Keratinocyte (primary cell): ENCODE measurements around the gene NOL12. TPM values are rescaled to one million over a fixed set of nuclear protein-coding genes. Genes with fewer than 3 reads are reported as not detected.

ENCODE experiments used
- DNase-seq: peaks from one replicate; pipeline ENCODE4 v3.0.0-alpha.2; 2011; ENCODE audit warnings: low read depth, missing footprints, low spot score
- FAIRE-seq: peaks from 2 replicates; lab custom pipeline; 2011; peaks lifted over from hg19 to GRCh38; lab: Jason Lieb, UNC
- H2AFZ ChIP-seq: 2 replicates; pipeline ENCODE4 v1.6.0; 2012; ENCODE audit warnings: low read length, control low read depth, inconsistent platforms; ENCODE audit not compliant: control insufficient read depth
- H3K27ac ChIP-seq: 2 replicates; pipeline ENCODE4 v1.5.1; 2011; ENCODE audit warnings: low read length; ENCODE audit not compliant: control insufficient read depth, insufficient read depth
- H3K27me3 ChIP-seq: 3 replicates; pipeline ENCODE4 v1.6.0; 2011; ENCODE audit warnings: low read length; ENCODE audit not compliant: control insufficient read depth, insufficient read depth; ENCODE audit errors: extremely low read depth
- H3K36me3 ChIP-seq, 2 experiments: 2 replicates in 1 of 2; 3 replicates in 1 of 2; pipeline ENCODE4 v1.5.1; 2011; ENCODE audit warnings: low read length in 2 of 2, mild to moderate bottlenecking in 1 of 2; ENCODE audit not compliant: control insufficient read depth in 2 of 2, insufficient read depth in 2 of 2; ENCODE audit errors: extremely low read depth in 1 of 2
- H3K4me1 ChIP-seq: 3 replicates; pipeline ENCODE4 v1.5.1; 2011; ENCODE audit warnings: low read length; ENCODE audit not compliant: control insufficient read depth, insufficient read depth; ENCODE audit errors: extremely low read depth
- H3K4me2 ChIP-seq: 3 replicates; pipeline ENCODE4 v1.6.0; 2011; ENCODE audit warnings: low read depth, low read length; ENCODE audit not compliant: control insufficient read depth, insufficient read depth; ENCODE audit errors: extremely low read depth
- H3K4me3 ChIP-seq, 3 experiments: fragments of 200-600 bp in 1 of 3; sonication (generic) in 1 of 3; 2 replicates in 2 of 3; 3 replicates in 1 of 3; pipeline ENCODE4 v1.5.1; 2011 to 2016; ENCODE audit warnings: low read length in 3 of 3, mild to moderate bottlenecking in 3 of 3, control low read depth in 2 of 3, inconsistent platforms in 1 of 3, low read depth in 1 of 3, mixed read lengths in 1 of 3, mixed run types in 1 of 3, moderate library complexity in 1 of 3; ENCODE audit not compliant: control insufficient read depth in 2 of 3, insufficient read depth in 2 of 3; ENCODE audit errors: extremely low read depth in 1 of 3
- H3K79me2 ChIP-seq: 2 replicates; pipeline ENCODE4 v1.6.0; 2012; ENCODE audit warnings: low read length; ENCODE audit not compliant: control insufficient read depth, insufficient read depth
- H3K9ac ChIP-seq: 3 replicates; pipeline ENCODE4 v1.6.0; 2011; ENCODE audit warnings: low read length; ENCODE audit not compliant: control insufficient read depth, insufficient read depth; ENCODE audit errors: extremely low read depth
- H3K9me1 ChIP-seq: 3 replicates; pipeline ENCODE4 v1.6.0; 2011; ENCODE audit warnings: low read length; ENCODE audit not compliant: control insufficient read depth, insufficient read depth; ENCODE audit errors: extremely low read depth
- H3K9me3 ChIP-seq: 2 replicates; pipeline ENCODE4 v1.5.1; 2012; ENCODE audit warnings: low read depth, low read length; ENCODE audit not compliant: control insufficient read depth
- H4K20me1 ChIP-seq: 3 replicates; pipeline ENCODE4 v1.6.0; 2011; ENCODE audit warnings: low read length; ENCODE audit not compliant: control insufficient read depth, insufficient read depth; ENCODE audit errors: extremely low read depth
- EZH2 ChIP-seq: IDR thresholded peaks from one replicate; pipeline ENCODE4 v1.6.1; 2012; ENCODE audit warnings: inconsistent platforms, mild to moderate bottlenecking, low read length, moderate library complexity
- dilution Hi-C: fragments of 300-500 bp; cut with MboI; formaldehyde crosslinking; loops from one replicate; pipeline ENCODE4 v1.7.0; 2020; ENCODE audit warnings: low sequenced_read_pairs; ENCODE audit not compliant: extremely low pct_ligation_motif_present
- polyA plus RNA-seq, 5 experiments: library from polyadenylated mRNA; depleted of rRNA in 3 of 5; stranded (reverse) in 3 of 5; stranded (forward) in 1 of 5; unstranded in 1 of 5; fragments of >200 nt; gene quantifications; 1 replicate in 1 of 5; 2 replicates in 3 of 5; 3 replicates in 1 of 5; pipeline versions ENCODE4 v1.2.1 to v1.2.3, GENCODE V29; 2011 to 2012; ENCODE audit warnings: missing spikeins in 2 of 5, low read depth in 1 of 5, low replicate concordance in 1 of 5
- TF ChIP-seq, protein P1 (sequence below), 3 experiments: IDR thresholded peaks in 1 of 3; conservative IDR thresholded peaks in 1 of 3; optimal IDR thresholded peaks in 1 of 3; 2 replicates in 2 of 3; 3 replicates in 1 of 3; pipeline versions ENCODE3 to v1.5.1; 2011; ENCODE audit warnings: low read length in 3 of 3, mild to moderate bottlenecking in 3 of 3, moderate library complexity in 2 of 3, control low read depth in 1 of 3, inconsistent platforms in 1 of 3; ENCODE audit not compliant: insufficient read depth in 2 of 3; ENCODE audit errors: extremely low read depth in 1 of 3

The NOL12 gene
- polyA plus RNA-seq, 1 donor (not counting 4 experiments of a cell fraction or from before 2014, with no cell fraction given): 23.8 TPM

DNA sequence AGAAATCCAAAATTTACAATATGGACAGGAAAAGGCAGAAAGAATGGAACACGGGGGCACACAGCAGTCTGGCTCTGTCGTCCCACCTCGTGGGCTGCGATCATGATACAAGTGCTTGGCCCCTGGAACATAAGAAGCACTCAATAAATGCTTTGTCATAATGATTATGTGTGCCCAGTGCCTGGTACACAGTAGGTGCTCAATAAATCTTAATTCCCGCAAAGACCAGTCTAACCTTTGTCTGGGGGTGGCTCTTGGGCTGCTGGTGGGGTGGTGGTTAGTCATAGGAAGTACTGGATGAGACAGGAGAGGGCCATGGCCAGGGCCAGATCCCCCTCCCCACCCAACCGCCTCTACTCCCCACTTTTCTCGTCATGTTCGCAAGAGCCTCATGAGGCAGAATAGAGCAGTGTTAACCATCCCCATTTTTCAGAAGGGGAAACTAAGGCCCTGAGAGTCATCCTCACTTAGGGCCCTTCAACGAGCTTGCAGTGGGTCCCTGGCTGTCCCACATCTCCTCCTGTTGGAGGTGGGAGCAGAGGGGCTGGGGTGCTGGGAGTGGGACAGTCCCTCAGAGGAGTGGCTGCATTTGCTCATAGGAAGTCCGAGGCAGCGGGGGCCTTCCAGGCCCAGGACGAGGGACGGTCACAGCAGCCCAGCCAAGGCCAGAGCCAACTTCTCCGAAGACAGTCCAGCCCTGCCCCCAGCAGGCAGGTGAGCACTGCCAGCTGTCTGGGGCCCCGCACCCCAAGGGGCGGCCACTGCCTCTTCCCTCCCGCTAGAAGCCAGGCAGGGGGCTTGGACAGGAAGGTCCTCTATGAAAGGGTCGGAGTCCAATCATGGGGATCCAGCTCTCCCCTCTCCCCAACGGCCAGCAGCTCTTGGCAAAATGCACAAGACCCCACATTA is 46.8 kb downstream of the NOL12 start:
- no peak overlapping the region for H3K4me3 ChIP-seq
- H3K4me2 ChIP-seq: no peak overlapping the region
- dilution Hi-C loops: no loop called here
- H3K36me3 ChIP-seq: no peaks in the 10 kb centered on the region
- H4K20me1 ChIP-seq: no peaks in the 10 kb centered on the region
- TF ChIP-seq, protein P1, sequence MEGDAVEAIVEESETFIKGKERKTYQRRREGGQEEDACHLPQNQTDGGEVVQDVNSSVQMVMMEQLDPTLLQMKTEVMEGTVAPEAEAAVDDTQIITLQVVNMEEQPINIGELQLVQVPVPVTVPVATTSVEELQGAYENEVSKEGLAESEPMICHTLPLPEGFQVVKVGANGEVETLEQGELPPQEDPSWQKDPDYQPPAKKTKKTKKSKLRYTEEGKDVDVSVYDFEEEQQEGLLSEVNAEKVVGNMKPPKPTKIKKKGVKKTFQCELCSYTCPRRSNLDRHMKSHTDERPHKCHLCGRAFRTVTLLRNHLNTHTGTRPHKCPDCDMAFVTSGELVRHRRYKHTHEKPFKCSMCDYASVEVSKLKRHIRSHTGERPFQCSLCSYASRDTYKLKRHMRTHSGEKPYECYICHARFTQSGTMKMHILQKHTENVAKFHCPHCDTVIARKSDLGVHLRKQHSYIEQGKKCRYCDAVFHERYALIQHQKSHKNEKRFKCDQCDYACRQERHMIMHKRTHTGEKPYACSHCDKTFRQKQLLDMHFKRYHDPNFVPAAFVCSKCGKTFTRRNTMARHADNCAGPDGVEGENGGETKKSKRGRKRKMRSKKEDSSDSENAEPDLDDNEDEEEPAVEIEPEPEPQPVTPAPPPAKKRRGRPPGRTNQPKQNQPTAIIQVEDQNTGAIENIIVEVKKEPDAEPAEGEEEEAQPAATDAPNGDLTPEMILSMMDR (optimal IDR thresholded peaks at IDR 0.05 in 1 of 3, IDR thresholded peaks at IDR 0.05 in 1 of 3, conservative IDR thresholded peaks at IDR 0.05 in 1 of 3; ENCODE audit: extremely low read depth in 1 of 3, insufficient read depth in 2 of 3, low read length in 3 of 3): no peak
- no peak for TF ChIP-seq EZH2
- H3K4me1 ChIP-seq: peaks cover 6% of the 10 kb centered on the region
- no peaks in the 10 kb centered on the region for H3K79me2 ChIP-seq
- FAIRE-seq: no peak
- no peak overlapping the region for H2AFZ ChIP-seq
- H3K9me3 ChIP-seq: no peaks in the 10 kb centered on the region
- DNase-seq: no peak
- no peak overlapping the region for H3K9ac ChIP-seq
- no peaks in the 10 kb centered on the region for H3K9me1 ChIP-seq
- no peak overlapping the region for H3K27ac ChIP-seq
- H3K27me3 ChIP-seq: no peaks in the 10 kb centered on the region

GRCh38 chr22:37733625-37734401 is 47.7 kb downstream of the NOL12 start:
- dilution Hi-C loops: no loop called here

More at GRCh38 chr22:37733625-37734401, 47.7 kb downstream of the NOL12 start:
- Histone ChIP-seq H3K9me3 (no peaks in the 10 kb centered on the region), H3K79me2 (no peaks in the 10 kb centered on the region), H3K27ac (no peak overlapping the region), H4K20me1 (no peaks in the 10 kb centered on the region), H3K36me3 (no peaks in the 10 kb centered on the region), H3K4me3 (no peak overlapping the region), H3K4me2 (no peak overlapping the region), H3K9me1 (no peaks in the 10 kb centered on the region), H2AFZ (no peak overlapping the region), H3K4me1 (peaks cover under 1% of the 10 kb centered on the region), H3K9ac (no peak overlapping the region), H3K27me3 (no peaks in the 10 kb centered on the region)
- TF ChIP-seq, protein P1 (optimal IDR thresholded peaks at IDR 0.05 in 1 of 3, IDR thresholded peaks at IDR 0.05 in 1 of 3, conservative IDR thresholded peaks at IDR 0.05 in 1 of 3; ENCODE audit: extremely low read depth in 1 of 3, insufficient read depth in 2 of 3, low read length in 3 of 3): no peak
- no peak for TF ChIP-seq EZH2
- DNase-seq (no peak), FAIRE-seq (no peak)
